NK-92 (cell line): ENCODE measurements around the gene IP6K2.

Source experiments
- DNase-seq: peaks from one replicate; lab custom pipeline; 2025; ENCODE audit not compliant: unreplicated experiment; lab: John Stamatoyannopoulos, UW

Gene IP6K2

DNA sequence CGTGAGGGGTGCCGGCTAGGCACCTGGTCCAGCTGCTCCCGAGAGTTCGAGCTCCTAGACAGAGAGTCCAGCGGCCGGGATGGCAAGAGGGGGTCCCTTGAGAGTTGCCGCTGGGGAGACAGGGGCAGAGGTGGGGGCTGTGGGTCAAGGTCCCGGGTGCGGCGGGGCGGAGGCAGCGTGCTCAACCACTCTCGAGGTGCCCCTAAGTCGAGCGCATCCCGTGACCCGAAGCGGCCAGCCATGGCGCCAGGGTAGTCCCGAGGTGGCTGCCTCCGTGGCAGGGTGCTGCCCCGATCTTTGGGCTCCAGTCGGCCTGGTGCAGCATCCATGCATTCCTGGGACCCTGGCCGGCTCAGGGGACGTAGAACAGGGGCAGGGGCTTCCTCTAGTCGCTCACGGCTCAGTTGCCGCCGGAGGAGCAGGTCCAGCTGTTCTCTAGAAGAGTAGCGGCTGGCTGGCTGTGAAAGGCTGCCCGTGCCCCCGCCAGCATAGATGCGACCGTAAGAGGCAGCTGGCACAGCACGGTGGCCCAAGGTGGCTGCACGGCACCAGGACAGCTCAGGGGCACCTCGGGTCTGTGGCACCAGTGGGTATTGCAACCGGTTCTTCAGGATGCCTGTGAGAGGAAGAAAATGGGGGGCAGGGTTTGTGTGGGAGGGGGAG lies 76.9 kb downstream of the IP6K2 start:
- DNase-seq, result no peak
